NCI-H1092 treated with DMSO at 0.1 percent for 48 hours (cell line): ENCODE measurements around the gene C16orf46.

Source experiments
- DNase-seq: peaks from one replicate; lab custom pipeline; 2025; lab: John Stamatoyannopoulos, UW

Gene C16orf46

DNA sequence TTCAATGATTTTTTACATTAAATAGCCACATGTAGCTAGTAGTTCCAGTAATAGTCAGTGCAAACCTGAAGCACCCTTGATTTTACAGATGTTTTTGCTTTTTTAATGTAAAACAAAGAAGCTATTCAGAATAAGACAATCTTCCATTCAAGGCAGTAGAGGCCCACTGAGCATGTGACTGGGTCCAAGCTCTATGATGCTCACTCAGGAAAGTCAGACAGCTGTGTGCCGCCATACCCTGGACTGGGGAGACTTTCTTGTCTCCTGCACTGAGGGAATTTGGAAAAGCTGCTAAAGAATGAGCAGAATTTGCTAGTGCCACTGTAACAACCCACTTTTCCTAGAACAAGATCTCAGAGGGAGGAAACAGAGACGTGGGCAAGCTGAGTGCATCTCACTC, 58.5 kb downstream of the C16orf46 start:
- DNase-seq: no peak

DNA sequence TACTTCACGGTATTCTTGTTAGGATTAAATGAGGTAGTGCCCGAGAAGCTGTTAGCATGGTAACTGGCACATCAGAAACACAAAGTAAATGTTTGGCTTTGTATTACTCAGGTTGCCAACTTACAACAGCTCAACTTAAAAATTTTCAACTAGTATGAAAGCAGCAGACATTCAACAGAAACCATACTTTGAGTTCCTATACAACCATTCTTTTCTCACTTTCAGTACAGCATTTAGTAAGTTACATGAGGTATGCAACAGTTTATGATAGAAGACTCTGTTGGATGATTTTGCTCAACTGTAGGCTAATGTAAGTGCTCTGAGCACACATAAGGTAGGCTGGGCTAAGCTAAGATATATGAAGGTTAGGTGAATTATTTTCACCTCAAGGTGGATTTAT, 62.4 kb downstream of the C16orf46 start:
- no peak for DNase-seq

DNA sequence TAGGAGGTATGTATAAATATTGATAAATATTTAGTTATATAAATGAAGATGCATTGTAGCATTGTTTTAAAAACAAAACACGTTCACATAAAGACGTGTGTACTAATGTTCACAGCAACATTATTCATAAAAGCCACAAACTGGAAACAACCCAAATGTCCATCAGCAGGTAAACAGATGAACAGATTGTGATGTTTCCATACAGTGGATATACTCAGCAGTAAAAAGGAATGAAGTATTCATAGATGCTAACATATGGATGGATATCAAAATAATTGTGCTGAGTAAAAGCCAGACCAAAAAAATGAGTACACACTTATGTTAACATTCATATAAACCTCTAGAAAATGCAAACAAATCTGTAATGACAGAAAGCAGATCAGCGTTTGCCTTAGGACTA, 64.1 kb downstream of the C16orf46 start:
- no peak for DNase-seq
